ENCODE results near the gene CCDC88C. TPM values are rescaled to one million over a fixed set of nuclear protein-coding genes. Genes with fewer than 3 reads are reported as not detected.

Gene CCDC88C
- total RNA-seq, 1 donor from 2014 or later: 8.4 TPM

GRCh38 chr14:91328313-91329050 lies 89.1 kb downstream of the CCDC88C start:
- no peak for DNase-seq (ENCODE audit: low spot score)

- no peak for DNase-seq (ENCODE audit: low spot score)
Observed at GRCh38 chr14:91327661-91328312, 89.8 kb downstream of the CCDC88C start.

GRCh38 chr14:91327250-91327595 lies 90.4 kb downstream of the CCDC88C start:
- DNase-seq (ENCODE audit: low spot score): peak; percentile 22

GRCh38 chr14:91326514-91327249 lies 90.9 kb downstream of the CCDC88C start:
- DNase-seq (ENCODE audit: low spot score): no peak

- no peak for DNase-seq (ENCODE audit: low spot score)
Observed at GRCh38 chr14:91324606-91325575, 92.7 kb downstream of the CCDC88C start.

- peak; percentile 80 for DNase-seq (ENCODE audit: low spot score)
Observed at GRCh38 chr14:91323671-91324605, 93.7 kb downstream of the CCDC88C start.

GRCh38 chr14:91323031-91323430 lies 94.6 kb downstream of the CCDC88C start:
- DNase-seq (ENCODE audit: low spot score): no peak

- no peak for DNase-seq (ENCODE audit: low spot score)
Observed at GRCh38 chr14:91322623-91323022, 95.0 kb downstream of the CCDC88C start.

GRCh38 chr14:91321131-91321530 lies 96.5 kb downstream of the CCDC88C start:
- no peak for DNase-seq (ENCODE audit: low spot score)

GRCh38 chr14:91320266-91320665 lies 97.4 kb downstream of the CCDC88C start:
- DNase-seq (ENCODE audit: low spot score): no peak

- no peak for DNase-seq (ENCODE audit: low spot score)
Observed at GRCh38 chr14:91318911-91319310, 98.7 kb downstream of the CCDC88C start.

- peak; percentile 80 for DNase-seq (ENCODE audit: low spot score)
Observed at GRCh38 chr14:91317381-91318308, 100.0 kb downstream of the CCDC88C start.

GRCh38 chr14:91316761-91317160 lies 100.9 kb downstream of the CCDC88C start:
- DNase-seq (ENCODE audit: low spot score): no peak

- no peak for DNase-seq (ENCODE audit: low spot score)
Observed at GRCh38 chr14:91315844-91316267, 101.8 kb downstream of the CCDC88C start.

- DNase-seq (ENCODE audit: low spot score): no peak
Observed at GRCh38 chr14:91313852-91314251, 103.8 kb downstream of the CCDC88C start.

GRCh38 chr14:91313154-91313850 lies 104.3 kb downstream of the CCDC88C start:
- no peak for DNase-seq (ENCODE audit: low spot score)

GRCh38 chr14:91311284-91311662 lies 106.3 kb downstream of the CCDC88C start:
- no peak for DNase-seq (ENCODE audit: low spot score)

GRCh38 chr14:91310606-91311283 lies 106.9 kb downstream of the CCDC88C start:
- no peak for DNase-seq (ENCODE audit: low spot score)

All from umbilical cord (tissue), 2 donors.